ENCODE results near the gene FBLN1.
"Not testable (repeated sequence)": the region's sequence is repeated elsewhere in the genome, so short reads cannot be mapped to it uniquely, and the experiment has no call there.

Gene FBLN1, protein sequence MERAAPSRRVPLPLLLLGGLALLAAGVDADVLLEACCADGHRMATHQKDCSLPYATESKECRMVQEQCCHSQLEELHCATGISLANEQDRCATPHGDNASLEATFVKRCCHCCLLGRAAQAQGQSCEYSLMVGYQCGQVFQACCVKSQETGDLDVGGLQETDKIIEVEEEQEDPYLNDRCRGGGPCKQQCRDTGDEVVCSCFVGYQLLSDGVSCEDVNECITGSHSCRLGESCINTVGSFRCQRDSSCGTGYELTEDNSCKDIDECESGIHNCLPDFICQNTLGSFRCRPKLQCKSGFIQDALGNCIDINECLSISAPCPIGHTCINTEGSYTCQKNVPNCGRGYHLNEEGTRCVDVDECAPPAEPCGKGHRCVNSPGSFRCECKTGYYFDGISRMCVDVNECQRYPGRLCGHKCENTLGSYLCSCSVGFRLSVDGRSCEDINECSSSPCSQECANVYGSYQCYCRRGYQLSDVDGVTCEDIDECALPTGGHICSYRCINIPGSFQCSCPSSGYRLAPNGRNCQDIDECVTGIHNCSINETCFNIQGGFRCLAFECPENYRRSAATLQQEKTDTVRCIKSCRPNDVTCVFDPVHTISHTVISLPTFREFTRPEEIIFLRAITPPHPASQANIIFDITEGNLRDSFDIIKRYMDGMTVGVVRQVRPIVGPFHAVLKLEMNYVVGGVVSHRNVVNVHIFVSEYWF

DNA sequence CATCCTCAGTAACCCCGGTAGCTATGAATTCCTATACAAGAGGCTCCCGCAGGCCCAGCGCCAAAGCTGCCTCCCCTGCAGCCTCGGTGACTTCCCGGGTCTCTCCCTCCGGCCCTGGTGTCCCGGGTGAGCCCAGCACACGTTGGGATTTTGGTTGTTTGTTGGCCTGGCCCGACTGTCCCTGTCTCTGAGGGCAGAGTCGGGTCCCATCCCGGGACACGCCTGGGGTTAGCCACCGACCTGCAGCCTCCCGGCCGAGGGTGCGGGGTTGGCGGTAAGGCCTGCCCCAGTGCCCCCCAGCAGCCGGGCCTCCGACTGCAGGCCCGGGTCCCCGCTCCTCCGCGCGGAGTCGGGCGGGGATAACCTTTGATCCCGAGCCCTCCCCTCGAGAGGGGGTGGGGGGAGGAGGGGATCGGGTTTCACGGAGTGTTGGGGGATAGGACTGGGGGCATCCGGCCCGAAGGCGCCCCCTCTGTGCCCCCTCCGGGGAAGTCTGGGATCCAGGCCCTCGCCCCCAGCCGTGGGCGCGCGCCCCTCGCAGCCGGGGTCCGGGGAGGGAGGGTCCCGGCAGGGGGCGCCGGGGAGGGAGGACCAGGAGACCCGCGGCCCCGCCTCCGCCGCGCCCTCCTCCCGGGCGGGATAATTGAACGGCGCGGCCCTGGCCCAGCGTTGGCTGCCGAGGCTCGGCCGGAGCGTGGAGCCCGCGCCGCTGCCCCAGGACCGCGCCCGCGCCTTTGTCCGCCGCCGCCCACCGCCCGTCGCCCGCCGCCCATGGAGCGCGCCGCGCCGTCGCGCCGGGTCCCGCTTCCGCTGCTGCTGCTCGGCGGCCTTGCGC lies at the start of gene FBLN1:
FBLN1 (plus strand) TSS at position 669 of the 835 bp plus-strand sequence; CDS start at position 772, 103 bp downstream.
- DNase-seq, result no peak

GRCh38 chr22:45453764-45454163 lies 48.9 kb upstream of the FBLN1 start:
- DNase-seq, result no peak

GRCh38 chr22:45454275-45454674 lies 48.4 kb upstream of the FBLN1 start:
- no peak for DNase-seq

DNA sequence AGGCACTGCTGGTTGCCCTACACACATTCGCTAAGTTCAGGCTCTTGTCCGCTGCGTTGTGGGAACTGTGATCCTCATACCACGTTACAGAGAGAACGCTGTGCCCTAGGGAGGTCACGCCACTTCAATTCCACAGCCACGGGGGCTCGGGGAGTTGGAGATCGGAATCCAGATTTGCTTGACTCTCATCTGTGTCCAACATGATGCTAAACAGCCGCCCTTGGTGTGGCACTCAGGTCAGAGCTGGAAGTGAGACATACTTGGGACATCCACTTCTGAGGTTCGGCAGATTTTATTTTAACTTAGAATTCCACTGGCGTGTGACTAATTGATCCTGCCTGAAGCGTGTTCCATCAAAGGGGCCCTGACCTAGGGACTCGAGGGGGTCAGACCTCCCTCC lies 47.5 kb upstream of the FBLN1 start:
- DNase-seq, result no peak

GRCh38 chr22:45455621-45456020 lies 47.1 kb upstream of the FBLN1 start:
- no peak for DNase-seq

DNA sequence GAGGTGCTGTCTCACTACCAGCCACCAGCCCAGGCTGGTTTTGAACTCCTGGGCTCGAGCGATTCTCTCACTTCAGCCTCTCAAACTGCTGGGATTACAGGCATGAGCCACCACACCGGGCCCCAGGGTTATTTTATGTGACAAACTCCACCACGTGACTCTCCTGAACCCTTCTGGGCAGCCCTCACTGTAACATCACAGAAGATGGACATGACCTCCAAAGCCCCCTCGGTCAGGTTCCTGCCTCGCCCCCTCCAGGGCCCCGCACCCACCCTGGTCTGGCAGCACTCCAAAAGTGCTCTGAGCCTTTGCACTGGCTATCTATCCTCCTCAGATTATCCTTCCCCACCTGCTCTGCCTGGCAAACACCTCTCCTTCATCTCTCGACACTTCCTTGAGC lies 45.9 kb upstream of the FBLN1 start:
- no peak for DNase-seq

DNA sequence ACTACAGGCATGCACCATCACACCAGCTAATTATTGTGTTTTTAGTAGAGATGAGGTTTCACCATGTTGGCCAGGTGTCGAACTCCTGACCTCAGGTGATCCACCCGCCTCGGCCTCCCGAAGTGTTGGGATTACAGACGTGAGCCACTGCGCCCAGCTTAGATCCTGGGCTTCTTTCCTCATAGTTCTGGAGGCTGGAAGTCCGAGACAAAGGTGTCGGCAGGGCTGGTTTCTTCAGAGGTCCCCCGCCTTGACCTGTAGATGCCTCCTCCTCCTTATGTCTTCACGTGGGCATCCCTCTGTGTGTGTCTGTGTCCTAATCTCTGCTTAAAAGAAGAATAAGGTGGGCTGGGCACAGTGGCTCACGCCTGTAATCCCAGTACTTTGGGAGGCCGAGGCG lies 44.2 kb upstream of the FBLN1 start:
- no peak for DNase-seq

GRCh38 chr22:45459235-45459634 lies 43.4 kb upstream of the FBLN1 start:
- no peak for DNase-seq

DNA sequence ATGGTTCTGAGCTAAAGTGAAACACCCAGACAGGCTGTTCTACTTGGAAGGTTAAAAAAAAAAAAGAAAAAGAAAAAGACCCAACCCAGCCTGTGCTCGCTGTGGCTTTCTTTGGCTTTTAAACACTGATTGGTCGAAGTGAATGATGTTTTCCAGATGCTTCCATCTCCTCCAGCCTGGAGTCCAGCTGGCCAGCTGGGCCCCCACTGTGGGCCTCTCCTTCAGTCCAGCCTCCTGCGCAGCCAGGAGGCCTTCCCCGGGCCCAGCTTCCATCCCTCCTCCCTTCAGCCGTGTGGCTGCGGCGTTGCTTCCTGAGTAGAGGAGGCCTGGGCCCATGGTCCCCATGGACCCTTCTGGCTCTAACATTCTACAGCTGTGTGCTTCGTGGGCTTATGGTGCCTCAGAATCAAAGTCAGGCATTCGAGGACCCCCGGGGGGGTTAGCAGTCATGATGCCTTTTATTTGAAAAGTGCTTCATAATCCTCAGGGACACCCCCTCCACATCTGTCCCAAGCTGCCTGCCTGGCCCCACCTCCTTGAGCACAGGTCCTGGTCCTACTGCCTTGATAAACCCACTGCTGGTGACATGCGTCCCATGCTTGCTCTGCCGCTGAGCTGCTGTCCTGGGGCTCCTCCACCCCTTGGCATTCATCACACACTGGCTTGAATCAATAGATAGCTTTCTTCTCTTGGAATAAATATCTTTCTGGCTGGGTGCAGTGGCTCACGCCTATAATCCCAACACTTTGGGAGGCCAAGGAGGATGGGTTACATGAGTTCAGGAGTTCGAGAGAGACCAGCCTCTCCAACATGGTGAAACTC lies 42.2 kb upstream of the FBLN1 start:
- no peak for DNase-seq

DNA sequence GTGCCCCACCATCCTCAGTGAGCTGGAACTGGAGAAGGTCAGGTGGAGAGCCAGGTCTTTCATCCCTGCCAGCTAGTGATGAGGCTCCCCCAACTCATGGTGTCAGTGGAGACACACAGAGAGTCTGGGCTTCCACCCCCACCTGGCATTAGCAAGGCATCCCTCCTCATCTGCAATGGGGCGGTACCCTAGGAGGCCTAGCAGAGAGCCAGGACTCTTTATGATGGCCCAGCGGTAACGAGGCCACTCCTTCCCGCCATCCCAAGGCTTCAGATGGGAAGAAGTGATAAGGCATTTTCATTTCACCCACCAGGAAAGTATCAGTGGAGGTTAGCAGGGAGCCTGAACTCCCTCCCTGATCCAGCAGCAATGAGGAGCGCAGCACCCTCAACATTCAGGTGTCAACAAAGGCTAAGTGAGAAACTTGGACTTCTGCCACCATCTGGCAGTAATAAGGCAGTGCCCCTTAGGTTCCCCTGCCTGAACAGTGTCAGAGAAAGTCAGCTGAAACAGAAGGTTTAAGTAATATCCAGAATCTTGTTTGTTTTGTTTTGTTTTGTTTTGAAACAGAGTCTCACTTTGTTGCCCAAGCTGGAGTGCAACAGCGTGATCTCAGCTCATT lies 40.5 kb upstream of the FBLN1 start:
- no peak for DNase-seq

GRCh38 chr22:45463691-45464090 lies 39.0 kb upstream of the FBLN1 start:
- not testable (repeated sequence) for DNase-seq

- DNase-seq, result no peak
These were observed 37.0 kb upstream of the FBLN1 start for GRCh38 chr22:45465633-45466032.

DNA sequence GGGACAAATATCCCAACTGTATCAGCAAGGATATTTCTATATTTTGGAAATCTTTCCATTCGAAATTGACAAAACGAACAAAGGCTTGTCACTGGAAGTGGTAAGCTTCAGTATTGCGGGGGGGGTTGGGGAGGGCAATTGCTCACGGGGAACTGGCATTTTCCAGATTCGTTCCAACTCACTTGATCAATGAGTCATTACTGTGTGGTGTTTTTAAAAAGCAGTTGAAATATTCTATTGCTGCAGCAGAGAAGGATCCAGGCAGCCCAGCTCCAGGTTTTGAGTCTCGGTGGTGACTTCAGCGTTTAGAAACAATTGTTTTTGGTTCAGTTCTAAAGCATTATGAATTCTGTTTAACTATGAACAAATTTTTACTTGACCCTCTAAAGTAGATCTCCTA lies 33.8 kb upstream of the FBLN1 start:
- DNase-seq, result no peak

GRCh38 chr22:45469281-45470073 lies 33.2 kb upstream of the FBLN1 start:
- DNase-seq, result no peak

DNA sequence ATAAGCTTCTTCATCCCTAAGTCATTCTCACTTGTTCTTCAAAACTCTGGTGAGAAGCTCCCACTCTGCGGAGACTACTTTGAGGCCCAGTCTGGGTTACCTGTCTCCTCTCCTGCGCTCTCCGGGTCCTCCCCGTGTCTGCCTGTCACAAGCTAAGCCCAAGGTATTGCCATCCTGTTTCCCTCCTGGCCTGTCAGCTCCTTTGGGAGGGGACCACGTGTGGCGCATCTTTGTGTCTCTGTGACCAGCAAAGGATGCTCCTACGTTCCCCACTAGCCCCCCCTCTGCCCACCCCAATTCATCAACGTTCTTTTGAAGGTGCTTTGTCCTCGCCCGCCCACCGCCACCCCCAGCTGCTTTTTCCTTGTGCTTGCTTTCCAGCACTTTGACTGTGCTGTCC lies 31.8 kb upstream of the FBLN1 start:
- no peak for DNase-seq

GRCh38 chr22:45472426-45472825 lies 30.3 kb upstream of the FBLN1 start:
- no peak for DNase-seq

GRCh38 chr22:45473626-45474237 lies 29.0 kb upstream of the FBLN1 start:
- DNase-seq, result no peak

- DNase-seq, result no peak
These were observed 27.5 kb upstream of the FBLN1 start for GRCh38 chr22:45475063-45475747.

GRCh38 chr22:45475851-45476514 lies 26.7 kb upstream of the FBLN1 start:
- no peak for DNase-seq

- no peak for DNase-seq
These were observed 25.9 kb upstream of the FBLN1 start for GRCh38 chr22:45476814-45477213.

All from activated CD4-positive, alpha-beta T cell treated with anti-CD3 and anti-CD28 coated beads, Interleukin-2, amount 50 U/mL, for 48 hours (primary cell).